Measurements from ENCODE around the gene CD22. TPM values are rescaled to one million over a fixed set of nuclear protein-coding genes. Genes with fewer than 3 reads are reported as not detected.

The CD22 gene
- total RNA-seq, 1 experiment from 2014 or later: not detected

DNA sequence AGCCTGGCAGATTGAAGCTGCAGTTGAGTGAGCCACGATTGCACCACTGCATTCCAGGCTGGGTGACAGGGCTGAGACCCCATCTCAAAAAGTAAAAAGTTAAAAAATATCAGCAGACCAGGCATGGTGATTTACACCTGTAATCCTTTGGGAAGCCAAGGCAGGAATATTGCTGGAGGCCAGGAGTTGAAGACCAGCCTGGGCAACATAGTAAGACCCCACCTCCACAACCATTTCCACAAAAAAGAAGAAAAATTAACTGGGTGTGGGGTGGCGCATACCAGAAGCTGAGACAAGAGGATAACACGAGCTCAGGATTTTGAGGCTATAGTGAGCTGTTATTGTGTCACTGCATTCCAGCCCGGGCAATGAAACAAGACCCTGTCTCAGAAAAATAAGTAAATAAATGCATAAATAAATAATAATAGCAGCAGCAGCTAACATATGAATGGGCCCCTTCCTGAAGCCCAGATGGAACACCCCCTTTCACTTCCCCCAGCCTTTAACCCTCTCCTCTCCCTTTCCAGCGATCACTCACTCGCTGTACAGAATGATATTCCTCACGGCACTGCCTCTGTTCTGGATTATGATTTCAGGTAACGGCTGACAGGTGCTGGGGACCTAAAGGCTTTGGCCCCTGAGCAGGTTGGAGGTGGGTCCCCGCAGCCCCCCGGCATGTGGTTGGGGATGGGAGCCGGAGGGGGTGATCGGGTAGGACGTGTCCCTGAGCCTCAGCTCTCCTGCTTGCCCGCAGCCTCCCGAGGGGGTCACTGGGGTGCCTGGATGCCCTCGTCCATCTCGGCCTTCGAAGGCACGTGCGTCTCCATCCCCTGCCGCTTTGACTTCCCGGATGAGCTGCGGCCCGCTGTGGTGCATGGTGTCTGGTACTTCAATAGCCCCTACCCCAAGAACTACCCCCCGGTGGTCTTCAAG is 33.9 kb upstream of the CD22 start:
- in situ Hi-C loops (cut with HindIII; ENCODE audit: low sequenced_read_pairs): no loop called here
- DNase-seq (ENCODE audit: low spot score): no peak

DNA sequence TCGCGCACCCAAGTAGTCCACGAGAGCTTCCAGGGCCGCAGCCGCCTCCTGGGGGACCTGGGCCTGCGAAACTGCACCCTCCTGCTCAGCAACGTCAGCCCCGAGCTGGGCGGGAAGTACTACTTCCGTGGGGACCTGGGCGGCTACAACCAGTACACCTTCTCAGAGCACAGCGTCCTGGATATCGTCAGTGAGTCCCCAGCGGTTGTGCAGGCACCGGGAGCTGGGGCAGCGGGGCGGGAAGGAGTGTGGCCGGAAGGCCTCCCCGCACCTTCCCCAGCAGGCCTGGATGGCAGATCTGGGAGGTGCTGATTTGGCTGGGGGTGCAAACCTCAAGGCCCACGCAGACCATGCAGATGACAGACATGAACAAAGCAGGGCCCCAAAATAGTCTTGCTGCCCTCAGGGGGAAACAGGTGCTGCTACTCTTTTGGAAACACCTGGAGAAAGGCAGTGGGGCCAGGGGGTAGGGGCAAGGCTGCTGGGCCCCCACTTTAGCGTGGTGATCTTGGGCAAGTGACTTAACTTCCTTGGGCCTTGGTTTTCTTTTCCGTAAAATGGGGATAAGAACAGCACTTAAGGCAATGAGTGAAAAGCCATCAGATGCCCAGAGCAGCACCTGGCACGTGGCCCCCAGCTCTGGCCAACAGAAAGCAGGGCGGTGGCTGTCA is 33.1 kb upstream of the CD22 start:
- in situ Hi-C loops (cut with HindIII; ENCODE audit: low sequenced_read_pairs): no loop called here
- no peak for DNase-seq (ENCODE audit: low spot score)

DNA sequence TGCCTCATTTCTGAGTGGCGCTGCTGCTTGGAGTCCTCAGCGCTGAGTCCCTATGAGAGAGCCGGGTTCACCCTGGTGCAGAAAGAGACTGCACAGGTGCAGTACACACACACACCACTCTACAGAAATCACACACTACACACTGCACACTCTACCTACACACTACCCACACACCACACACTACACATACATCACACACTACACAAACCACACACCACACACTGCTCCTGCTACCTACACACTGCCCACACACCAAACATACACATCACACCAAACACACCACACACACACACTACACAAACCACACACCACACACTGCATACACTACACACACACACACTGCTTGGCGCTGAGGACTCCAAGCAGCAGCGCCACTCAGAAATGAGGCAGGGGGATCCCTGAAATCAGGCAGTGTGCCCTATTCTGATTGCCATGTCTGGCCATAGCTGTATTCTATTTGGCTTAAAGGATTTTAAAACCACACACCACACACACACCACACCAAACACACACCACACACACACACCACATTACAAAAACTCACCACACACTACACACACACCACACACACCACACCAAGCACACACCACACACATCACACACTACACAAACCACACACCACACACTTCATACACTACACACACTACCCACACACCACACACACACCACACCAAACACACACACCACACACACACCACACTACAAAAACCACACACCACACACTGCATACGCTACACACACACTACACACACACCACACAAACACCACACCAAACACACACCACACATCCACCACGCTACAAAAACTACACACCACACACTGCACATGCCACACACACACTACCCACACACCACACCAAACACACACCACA is 32.1 kb upstream of the CD22 start:
- DNase-seq (ENCODE audit: low spot score): no peak
- in situ Hi-C loops (cut with HindIII; ENCODE audit: low sequenced_read_pairs): no loop called here

DNA sequence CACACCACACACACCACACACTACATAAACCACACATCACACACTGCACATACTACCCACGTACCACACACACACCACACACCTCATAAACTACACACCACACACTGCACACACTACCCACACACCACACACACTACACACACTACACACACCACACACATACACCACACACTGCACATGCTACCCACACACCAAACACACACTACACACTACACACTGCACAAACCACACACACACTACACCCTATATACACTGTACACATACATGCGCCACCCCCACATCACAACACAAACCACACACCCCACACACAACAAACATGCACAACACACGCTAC is 31.5 kb upstream of the CD22 start:
- DNase-seq (ENCODE audit: low spot score): no peak
- in situ Hi-C loops (cut with HindIII; ENCODE audit: low sequenced_read_pairs): no loop called here

DNA sequence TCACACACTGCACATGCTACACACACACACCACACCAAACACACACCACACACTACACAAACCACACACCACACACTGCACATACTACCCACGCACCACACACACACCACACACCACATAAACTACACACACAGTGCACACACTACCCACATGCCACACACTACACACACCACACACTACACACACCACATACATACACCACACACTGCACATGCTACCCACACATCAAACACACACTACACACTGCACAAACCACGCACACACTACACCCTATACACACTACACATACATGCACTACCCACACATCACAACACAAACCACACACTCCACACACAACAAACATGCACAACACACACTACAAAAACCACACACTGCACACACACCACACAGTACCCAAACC is 31.1 kb upstream of the CD22 start:
- DNase-seq (ENCODE audit: low spot score): no peak
- in situ Hi-C loops (cut with HindIII; ENCODE audit: low sequenced_read_pairs): no loop called here

DNA sequence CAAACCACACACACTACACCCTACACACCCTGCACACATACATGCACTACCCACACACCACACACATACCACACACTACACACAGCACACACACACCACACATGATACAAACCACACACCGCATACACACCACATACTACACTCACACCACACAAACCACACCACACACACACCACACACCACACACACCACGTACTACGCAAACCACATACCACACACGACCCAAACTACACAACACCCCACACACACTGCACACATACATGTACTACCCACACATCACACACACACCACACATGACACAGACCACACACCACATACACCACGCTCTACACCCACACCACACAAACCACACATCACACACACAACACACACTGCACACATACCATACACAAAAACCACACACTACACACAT is 30.4 kb upstream of the CD22 start:
- in situ Hi-C loops (cut with HindIII; ENCODE audit: low sequenced_read_pairs): no loop called here
- DNase-seq (ENCODE audit: low spot score): no peak

DNA sequence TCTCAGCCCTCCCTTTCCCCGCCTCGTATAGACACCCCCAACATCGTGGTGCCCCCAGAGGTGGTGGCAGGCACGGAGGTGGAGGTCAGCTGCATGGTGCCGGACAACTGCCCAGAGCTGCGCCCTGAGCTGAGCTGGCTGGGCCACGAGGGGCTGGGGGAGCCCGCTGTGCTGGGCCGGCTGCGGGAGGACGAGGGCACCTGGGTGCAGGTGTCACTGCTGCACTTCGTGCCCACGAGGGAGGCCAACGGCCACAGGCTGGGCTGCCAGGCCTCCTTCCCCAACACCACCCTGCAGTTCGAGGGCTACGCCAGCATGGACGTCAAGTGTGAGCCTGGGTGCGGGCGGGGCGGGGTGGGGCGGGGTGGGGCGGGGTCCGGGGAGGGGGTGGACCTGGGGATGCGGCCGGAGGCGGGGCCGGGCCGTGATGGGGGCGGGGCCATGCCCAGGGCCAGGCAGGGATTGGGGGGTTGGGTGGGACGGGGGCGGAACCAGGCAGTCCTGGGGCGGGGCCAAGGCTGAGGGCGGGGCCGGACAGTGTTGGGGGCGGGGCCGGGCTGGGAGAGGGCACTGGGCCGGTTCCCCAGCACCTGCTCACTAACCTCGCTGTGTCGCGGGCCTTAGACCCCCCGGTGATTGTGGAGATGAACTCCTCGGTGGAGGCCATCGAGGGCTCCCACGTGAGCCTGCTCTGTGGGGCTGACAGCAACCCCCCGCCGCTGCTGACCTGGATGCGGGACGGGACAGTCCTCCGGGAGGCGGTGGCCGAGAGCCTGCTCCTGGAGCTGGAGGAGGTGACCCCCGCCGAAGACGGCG is 29.3 kb upstream of the CD22 start:
- in situ Hi-C loops (cut with HindIII; ENCODE audit: low sequenced_read_pairs): no loop called here
- DNase-seq (ENCODE audit: low spot score): no peak

DNA sequence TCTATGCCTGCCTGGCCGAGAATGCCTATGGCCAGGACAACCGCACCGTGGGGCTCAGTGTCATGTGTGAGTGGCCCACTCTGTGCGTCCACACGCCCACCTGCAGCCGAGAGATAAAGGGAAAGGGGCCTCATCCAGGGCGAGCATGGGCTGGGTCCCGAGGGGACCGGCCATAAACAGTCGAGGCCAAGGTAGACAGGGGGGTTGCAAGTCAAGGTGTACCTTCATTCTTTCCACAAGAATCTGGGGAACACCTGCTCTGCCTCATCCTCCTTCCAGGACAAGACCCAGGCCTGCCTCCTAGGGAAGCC is 28.7 kb upstream of the CD22 start:
- no peak for DNase-seq (ENCODE audit: low spot score)
- in situ Hi-C loops (cut with HindIII; ENCODE audit: low sequenced_read_pairs): no loop called here

DNA sequence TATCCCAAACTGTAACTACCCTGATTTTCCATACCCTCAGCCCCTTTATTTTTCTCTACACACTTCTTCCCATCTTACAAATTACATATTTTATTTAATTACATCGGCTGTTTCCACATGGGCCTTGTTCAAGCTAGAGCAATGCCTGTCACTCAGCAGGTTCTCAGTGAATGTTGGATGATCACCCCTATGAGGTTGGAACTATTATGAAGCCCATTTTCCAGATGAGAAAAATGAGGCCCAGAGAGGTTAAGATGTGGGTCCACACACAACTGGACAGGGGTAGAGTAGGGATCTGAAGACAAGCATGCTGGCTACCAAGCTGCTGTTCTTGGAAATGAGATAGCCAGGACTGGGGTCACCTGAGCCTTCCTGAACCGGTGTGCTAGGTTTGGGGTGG is 27.0 kb upstream of the CD22 start:
- in situ Hi-C loops (cut with HindIII; ENCODE audit: low sequenced_read_pairs): no loop called here
- no peak for DNase-seq (ENCODE audit: low spot score)

DNA sequence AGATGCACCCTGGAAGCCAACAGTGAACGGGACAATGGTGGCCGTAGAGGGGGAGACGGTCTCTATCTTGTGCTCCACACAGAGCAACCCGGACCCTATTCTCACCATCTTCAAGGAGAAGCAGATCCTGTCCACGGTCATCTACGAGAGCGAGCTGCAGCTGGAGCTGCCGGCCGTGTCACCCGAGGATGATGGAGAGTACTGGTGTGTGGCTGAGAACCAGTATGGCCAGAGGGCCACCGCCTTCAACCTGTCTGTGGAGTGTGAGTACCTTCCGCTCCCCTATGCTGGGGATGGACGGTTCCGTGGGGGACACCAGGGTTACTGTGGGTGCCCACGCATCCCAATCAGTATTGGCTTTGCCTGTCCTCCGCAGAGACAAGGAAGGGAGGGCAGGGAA is 26.5 kb upstream of the CD22 start:
- in situ Hi-C loops (cut with HindIII; ENCODE audit: low sequenced_read_pairs): no loop called here
- DNase-seq (ENCODE audit: low spot score): no peak

DNA sequence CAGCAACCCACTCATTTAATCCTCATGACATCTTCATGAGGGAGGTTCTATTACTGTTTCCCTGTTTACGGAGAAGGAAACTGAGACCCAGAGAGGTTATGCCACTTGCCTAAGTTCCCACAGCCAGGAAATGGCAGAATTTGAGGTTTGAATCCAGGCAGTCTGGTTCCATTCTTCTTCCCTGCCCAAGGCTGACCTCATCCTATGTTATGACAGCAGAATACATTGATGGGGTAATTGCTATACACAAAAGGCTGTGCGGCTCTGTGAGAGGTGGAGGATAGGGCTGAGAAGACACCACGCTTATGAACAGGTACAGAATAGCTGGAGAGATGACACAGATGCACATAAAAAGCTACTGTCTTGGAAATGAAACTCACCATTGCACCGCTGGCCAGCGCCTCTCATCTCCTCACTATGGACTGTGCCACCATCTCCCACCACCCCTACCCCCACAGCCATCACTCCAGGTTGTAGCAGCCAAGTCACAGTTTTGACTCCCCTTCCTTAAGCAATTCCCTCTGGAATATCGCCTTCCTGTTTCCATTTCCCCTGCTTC is 25.6 kb upstream of the CD22 start:
- in situ Hi-C loops (cut with HindIII; ENCODE audit: low sequenced_read_pairs): no loop called here

DNA sequence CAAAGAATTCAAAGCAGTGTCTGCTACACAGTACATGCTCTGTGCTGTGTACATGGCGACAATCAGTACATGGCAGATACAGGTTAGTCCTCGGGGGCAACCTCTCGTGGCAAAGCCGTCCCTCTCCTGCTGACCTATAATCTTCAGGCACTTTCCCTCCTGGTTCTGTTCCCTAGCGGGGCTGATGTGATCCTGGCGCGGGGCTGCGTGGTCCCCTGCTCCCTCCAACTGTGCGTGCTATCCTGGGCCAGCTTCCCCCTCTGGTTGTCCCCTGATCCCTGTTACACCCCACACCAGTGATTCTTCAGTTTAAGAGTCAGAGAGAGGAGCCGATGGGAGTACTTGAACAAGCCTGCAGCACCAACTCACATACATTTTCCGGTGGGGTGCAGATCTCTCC is 25.0 kb upstream of the CD22 start:
- in situ Hi-C loops (cut with HindIII; ENCODE audit: low sequenced_read_pairs): no loop called here
- no peak for DNase-seq (ENCODE audit: low spot score)

More for the DNA sequence above, 25.6 kb upstream of the CD22 start:
- DNase-seq (ENCODE audit: low spot score): no peak

DNA sequence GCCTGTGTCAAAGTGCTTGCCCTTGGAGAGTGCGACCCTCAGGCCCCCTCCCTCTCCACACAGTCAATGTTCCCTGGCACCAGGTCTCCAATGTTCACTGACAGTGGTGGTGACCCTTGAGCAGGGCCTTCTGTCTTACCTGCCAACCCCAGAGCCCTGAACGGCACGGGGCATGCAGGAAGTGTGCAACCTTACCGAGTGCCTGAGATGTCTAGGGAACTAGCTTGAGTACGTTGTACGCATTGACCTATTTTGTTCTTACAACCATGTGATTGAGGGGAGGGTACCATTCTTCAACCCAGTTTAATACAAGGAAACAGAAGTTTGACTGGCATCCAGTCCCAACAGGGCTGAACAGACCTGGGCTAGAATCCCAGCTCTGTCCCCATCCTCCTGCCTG is 23.8 kb upstream of the CD22 start:
- in situ Hi-C loops (cut with HindIII; ENCODE audit: low sequenced_read_pairs): no loop called here
- DNase-seq (ENCODE audit: low spot score): no peak

DNA sequence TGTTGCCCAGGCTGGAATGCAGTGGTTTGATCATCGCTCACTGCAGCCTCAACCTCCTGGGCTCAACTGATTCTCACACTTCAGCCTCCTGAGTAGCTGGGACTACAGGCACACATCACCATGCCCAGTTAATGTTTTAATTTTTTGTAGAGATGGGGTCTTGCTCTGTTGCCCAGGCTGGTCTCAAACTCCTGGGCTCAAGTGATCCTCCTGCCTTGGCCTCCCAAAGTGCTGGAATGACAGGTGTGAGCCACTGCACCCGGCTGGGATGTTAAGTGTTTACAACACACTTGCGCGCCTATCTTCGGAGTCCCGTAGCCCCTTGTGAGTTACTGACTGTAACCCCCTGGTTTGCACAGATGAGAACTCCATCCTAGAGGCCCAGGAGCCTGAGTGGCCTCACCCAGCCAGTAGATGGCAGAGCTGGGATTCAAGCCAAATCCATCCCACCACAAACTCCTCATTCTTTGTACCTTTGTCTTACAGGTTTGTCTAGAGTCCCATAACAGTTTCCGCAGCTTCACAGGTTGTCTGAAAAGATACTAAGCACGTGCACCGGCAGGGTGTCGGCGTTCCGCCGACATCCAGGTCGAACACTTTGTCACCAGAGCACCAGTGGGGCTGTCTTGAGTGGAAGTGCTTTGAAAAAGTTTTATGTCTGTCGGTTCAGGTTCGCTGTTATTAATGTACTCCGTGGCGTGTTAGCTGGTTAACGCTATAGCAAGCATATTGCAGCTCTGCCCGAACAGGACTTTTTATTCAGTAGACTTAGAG is 22.3 kb upstream of the CD22 start:
- in situ Hi-C loops (cut with HindIII; ENCODE audit: low sequenced_read_pairs): no loop called here
- peak; percentile 3 for DNase-seq (ENCODE audit: low spot score)

DNA sequence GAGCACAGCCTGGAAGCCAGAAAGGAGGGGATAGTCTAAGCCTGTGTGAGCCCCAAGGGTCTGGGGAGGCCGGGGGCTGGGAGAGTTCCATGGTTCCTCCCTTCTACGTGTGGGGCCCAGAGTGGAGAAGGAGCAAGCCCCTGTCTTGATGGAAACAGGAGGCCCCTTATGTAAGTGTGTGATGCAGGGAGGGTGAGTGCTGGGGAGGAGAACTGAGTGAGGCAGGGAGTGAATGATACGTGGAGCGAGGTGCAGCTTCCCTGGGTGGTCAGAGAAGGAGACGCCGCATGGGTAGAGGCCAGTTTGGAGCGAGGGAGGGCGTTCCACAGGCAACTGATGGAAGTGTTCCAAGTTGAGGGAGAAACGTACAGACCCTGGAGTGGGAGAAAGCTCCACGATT is 21.1 kb upstream of the CD22 start:
- DNase-seq (ENCODE audit: low spot score): no peak
- in situ Hi-C loops (cut with HindIII; ENCODE audit: low sequenced_read_pairs): no loop called here

DNA sequence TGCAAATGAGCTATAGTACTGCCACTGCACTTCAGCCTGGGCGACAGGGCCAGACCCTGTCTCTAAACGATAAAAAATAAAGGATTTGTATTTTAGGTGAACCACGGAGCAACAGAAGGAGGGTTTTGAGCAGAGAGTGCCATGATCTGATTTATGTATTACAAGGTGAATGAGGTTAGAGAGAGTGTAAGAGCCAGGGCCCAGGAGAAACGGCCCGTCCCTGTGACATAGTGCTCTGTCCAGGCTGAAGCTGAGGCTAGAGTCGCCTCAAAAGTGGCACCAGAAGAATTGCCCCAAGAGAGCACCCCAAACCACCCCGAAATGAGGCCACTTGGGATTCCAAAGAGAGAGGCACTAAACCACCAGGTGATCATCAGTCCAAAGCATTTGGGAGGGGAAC is 20.1 kb upstream of the CD22 start:
- in situ Hi-C loops (cut with HindIII; ENCODE audit: low sequenced_read_pairs): no loop called here
- no peak for DNase-seq (ENCODE audit: low spot score)

DNA sequence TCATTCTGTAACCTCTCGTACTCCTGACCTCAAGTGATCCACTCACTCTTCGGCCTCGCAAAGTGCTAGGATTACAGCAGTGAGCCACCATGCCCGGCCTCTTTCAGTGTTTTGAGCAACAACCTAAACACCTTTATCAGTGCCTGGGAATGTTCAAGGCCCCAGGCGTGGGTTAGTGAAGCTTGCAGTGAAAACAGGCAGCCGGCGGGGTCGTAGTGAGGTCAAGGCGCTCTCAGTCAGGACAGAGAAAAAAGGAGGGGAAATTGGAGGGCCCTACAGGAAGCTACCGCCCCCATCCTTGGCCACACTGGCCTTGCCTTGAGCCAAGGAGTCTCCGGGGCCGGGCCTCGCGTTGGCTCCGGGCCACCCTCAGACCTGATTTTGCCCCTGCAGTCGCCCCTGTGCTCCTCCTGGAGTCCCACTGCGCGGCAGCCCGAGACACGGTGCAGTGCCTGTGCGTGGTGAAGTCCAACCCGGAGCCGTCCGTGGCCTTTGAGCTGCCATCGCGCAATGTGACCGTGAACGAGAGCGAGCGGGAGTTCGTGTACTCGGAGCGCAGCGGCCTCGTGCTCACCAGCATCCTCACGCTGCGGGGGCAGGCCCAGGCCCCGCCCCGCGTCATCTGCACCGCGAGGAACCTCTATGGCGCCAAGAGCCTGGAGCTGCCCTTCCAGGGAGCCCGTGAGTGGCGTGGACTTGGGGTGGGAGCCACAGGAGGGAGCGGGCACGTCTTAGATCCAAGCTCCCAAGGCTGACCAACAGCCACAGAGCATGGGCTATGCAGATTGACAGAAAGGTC is 19.3 kb upstream of the CD22 start:
- in situ Hi-C loops (cut with HindIII; ENCODE audit: low sequenced_read_pairs): no loop called here
- DNase-seq (ENCODE audit: low spot score): no peak

DNA sequence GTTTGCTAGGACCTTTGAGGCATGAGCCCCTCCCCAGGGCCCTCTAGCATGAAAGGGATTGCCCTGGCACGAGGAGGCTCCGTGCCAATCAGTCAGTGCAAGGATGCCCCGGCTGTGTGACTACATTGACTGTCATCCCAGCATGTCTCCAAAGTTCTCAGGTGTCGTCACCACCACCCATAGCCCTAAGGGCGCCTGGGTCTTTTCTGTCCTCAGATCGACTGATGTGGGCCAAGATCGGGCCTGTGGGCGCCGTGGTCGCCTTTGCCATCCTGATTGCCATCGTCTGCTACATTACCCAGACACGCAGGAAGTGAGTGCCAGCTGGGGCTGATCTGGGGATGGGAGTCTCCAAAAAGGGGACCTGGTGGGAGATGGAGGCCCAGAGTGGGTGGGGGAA is 18.7 kb upstream of the CD22 start:
- in situ Hi-C loops (cut with HindIII; ENCODE audit: low sequenced_read_pairs): no loop called here

More for the DNA sequence above, 18.7 kb upstream of the CD22 start:
- DNase-seq (ENCODE audit: low spot score): no peak
